Stomach (tissue), 4 donors: ENCODE measurements around the gene SNAP91.

ENCODE experiments used
- CTCF ChIP-seq, 7 experiments: fragments of 450-650 bp in 4 of 7; fragments of 200-600 bp in 3 of 7; sonication (generic) in 3 of 7; IDR thresholded peaks; one replicate each; pipeline ENCODE4 v1.5.1; 2016 to 2019; ENCODE audit warnings: antibody characterized with exemption in 7 of 7, control low read depth in 2 of 7, mild to moderate bottlenecking in 1 of 7
- EP300 ChIP-seq: sonication (generic); formaldehyde crosslinking; IDR thresholded peaks from one replicate; pipeline ENCODE4 v1.6.1; 2017; ENCODE audit warnings: antibody characterized with exemption
- POLR2A ChIP-seq, 4 donors: fragments of 450-650 bp; IDR thresholded peaks; one replicate each; pipeline ENCODE4 v1.6.1; 2016; ENCODE audit warnings: antibody characterized with exemption in 4 of 4, control low read depth in 2 of 4, mild to moderate bottlenecking in 1 of 4, moderate library complexity in 1 of 4
- POLR2AphosphoS5 ChIP-seq, 3 donors: sonication (generic); formaldehyde crosslinking; IDR thresholded peaks; one replicate each; pipeline ENCODE4 v1.6.1; 2016; ENCODE audit warnings: antibody characterized with exemption in 3 of 3

- no peak for TF ChIP-seq POLR2A (IDR thresholded peaks at IDR 0.05)
- TF ChIP-seq CTCF (IDR thresholded peaks at IDR 0.05), result no peak
- no peak for TF ChIP-seq EP300
- TF ChIP-seq POLR2AphosphoS5 (IDR thresholded peaks at IDR 0.05), result no peak
These were observed 114.0 kb downstream of the SNAP91 start for GRCh38 chr6:83594941-83595340.
